Prostate gland (tissue), 2 donors: Measurements from ENCODE around the gene ATP9A.

ENCODE experiments used
- POLR2A ChIP-seq: fragments of 450-650 bp; IDR thresholded peaks from one replicate; pipeline ENCODE4 v1.6.1; 2016; ENCODE audit warnings: antibody characterized with exemption, mild to moderate bottlenecking
- TF ChIP-seq, protein P1 (sequence below), 4 experiments: fragments of 200-600 bp in 2 of 4; fragments of 450-650 bp in 2 of 4; sonication (generic) in 2 of 4; IDR thresholded peaks; 1 replicate in 3 of 4; 2 replicates in 1 of 4; pipeline ENCODE4 v1.5.1; 2016 to 2019; ENCODE audit warnings: antibody characterized with exemption in 4 of 4, mild to moderate bottlenecking in 2 of 4, moderate library complexity in 2 of 4

DNA sequence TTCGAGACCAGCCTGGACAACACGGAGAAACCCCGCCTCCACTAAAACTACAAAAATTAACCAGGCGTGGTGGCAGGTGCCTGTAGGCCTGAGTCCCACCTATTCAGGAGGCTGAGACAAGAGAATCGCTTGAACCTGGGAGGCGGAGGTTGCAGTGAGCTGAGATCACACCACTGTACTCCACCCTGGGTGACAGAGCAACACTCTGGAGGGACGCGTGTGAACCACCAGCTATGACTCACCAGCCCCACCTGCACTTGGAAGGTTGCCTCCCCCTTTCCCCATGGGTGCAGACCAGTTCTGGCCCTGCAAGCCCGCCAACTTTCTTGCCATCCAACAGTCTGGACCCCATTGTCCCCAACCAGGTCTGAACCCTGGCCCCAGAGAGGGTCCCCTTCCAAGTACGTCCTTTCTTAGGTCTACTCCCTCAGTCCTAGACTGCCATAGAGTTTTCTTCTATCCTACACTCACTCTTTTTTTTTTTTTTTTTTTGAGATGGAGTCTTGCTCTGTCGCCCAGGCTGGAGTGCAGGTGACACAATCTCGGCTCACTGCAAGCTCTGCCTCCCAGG is 29.2 kb downstream of the ATP9A start:
- TF ChIP-seq, protein P1, sequence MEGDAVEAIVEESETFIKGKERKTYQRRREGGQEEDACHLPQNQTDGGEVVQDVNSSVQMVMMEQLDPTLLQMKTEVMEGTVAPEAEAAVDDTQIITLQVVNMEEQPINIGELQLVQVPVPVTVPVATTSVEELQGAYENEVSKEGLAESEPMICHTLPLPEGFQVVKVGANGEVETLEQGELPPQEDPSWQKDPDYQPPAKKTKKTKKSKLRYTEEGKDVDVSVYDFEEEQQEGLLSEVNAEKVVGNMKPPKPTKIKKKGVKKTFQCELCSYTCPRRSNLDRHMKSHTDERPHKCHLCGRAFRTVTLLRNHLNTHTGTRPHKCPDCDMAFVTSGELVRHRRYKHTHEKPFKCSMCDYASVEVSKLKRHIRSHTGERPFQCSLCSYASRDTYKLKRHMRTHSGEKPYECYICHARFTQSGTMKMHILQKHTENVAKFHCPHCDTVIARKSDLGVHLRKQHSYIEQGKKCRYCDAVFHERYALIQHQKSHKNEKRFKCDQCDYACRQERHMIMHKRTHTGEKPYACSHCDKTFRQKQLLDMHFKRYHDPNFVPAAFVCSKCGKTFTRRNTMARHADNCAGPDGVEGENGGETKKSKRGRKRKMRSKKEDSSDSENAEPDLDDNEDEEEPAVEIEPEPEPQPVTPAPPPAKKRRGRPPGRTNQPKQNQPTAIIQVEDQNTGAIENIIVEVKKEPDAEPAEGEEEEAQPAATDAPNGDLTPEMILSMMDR (IDR thresholded peaks at IDR 0.05): no peak
- no peak for TF ChIP-seq POLR2A
